Testis (tissue), 3 donors: Measurements from ENCODE around the gene CFAP299. TPM values are rescaled to one million over a fixed set of nuclear protein-coding genes. Genes with fewer than 3 reads are reported as not detected.

Experiments
- DNase-seq: peaks from one replicate; pipeline ENCODE4 v3.0.0-alpha.2; 2019
- H3K27ac ChIP-seq, 2 donors: fragments of 200-600 bp; sonication (generic); one replicate each; pipeline ENCODE4 v1.5.1; 2019
- H3K27me3 ChIP-seq: fragments of 200-600 bp; sonication (generic); one replicate; pipeline ENCODE4 v1.5.1; 2019
- H3K36me3 ChIP-seq: fragments of 200-600 bp; sonication (generic); one replicate; pipeline ENCODE4 v1.5.1; 2017; ENCODE audit warnings: low read depth; ENCODE audit errors: missing control alignments
- H3K4me1 ChIP-seq: fragments of 200-600 bp; sonication (generic); one replicate; pipeline ENCODE4 v1.5.1; 2019
- H3K4me3 ChIP-seq, 2 donors: fragments of 200-600 bp; sonication (generic); one replicate each; pipeline ENCODE4 v1.5.1; 2017 to 2019
- H3K9me3 ChIP-seq: fragments of 200-600 bp; sonication (generic); one replicate; pipeline ENCODE4 v1.5.1; 2017
- CTCF ChIP-seq, 3 experiments: fragments of 450-650 bp in 2 of 3; fragments of 200-600 bp in 1 of 3; sonication (generic) in 1 of 3; IDR thresholded peaks; one replicate each; pipeline ENCODE4 v1.5.1; 2016 to 2019; ENCODE audit warnings: antibody characterized with exemption in 3 of 3, mild to moderate bottlenecking in 2 of 3, moderate library complexity in 1 of 3
- POLR2A ChIP-seq: fragments of 450-650 bp; IDR thresholded peaks from one replicate; pipeline ENCODE4 v1.6.1; 2017; ENCODE audit warnings: antibody characterized with exemption, mild to moderate bottlenecking, moderate library complexity
- WGBS, 2 donors: methylation state at CpG; one replicate each; pipeline ENCODE4 v1.1.5; 2018; 5-methylcytosine and 5-hydroxymethylcytosine counted together
- intact Hi-C: fragments of 100-400 bp; cut with DNase I; formaldehyde crosslinking; loops from one replicate; pipeline ENCODE4 v1.15.1; 2023; ENCODE audit warnings: low total_unique reads
- polyA plus RNA-seq: library from polyadenylated mRNA; stranded (reverse); fragments of 350-450 nt; fragmentation: Illumina TruSeq; extraction: RNeasy Lipid Tissue Mini Kit (QIAGEN cat#74804); gene quantifications from one replicate; pipeline ENCODE4 v1.2.3, GENCODE V29; 2014; ENCODE audit warnings: low read depth, low replicate concordance; ENCODE audit not compliant: insufficient read depth
- total RNA-seq, 2 donors: library from RNA; depleted of rRNA; stranded (reverse); fragments of >200 nt; gene quantifications; one replicate each; pipeline ENCODE4 v1.2.3, GENCODE V29; 2016

The CFAP299 gene
- total and polyA plus RNA-seq, 3 donors from 2014 or later: 18.1 to 51.9 (median 21.4) TPM

- TF ChIP-seq CTCF (IDR thresholded peaks at IDR 0.05): no peak
- no peak for TF ChIP-seq POLR2A
- Histone ChIP-seq H3K4me1 (no peaks in the 10 kb centered on the region), H3K9me3 (no peaks in the 10 kb centered on the region), H3K4me3 (no peak overlapping the region), H3K27ac (no peak overlapping the region), H3K27me3 (no peaks in the 10 kb centered on the region), H3K36me3 (no peaks in the 10 kb centered on the region)
- WGBS, 2 donors: 76% methylated on average over 3 of the region's 3 CpGs
- DNase-seq: no peak
- intact Hi-C loops: no loop called here
Measured at GRCh38 chr4:80539190-80539589, 203.7 kb downstream of the CFAP299 start.

- Histone ChIP-seq H3K36me3 (no peaks in the 10 kb centered on the region), H3K4me1 (no peaks in the 10 kb centered on the region), H3K4me3 (no peak overlapping the region), H3K27me3 (no peaks in the 10 kb centered on the region), H3K27ac (no peak overlapping the region), H3K9me3 (no peaks in the 10 kb centered on the region)
- TF ChIP-seq POLR2A: no peak
- TF ChIP-seq CTCF (IDR thresholded peaks at IDR 0.05): no peak
- 69 to 81% methylated on average over 1 of the region's 1 CpG for WGBS, 2 donors
- DNase-seq: no peak
- intact Hi-C loops: no loop called here
Measured at GRCh38 chr4:80540349-80540748, 204.8 kb downstream of the CFAP299 start.

GRCh38 chr4:80540785-80541469 is 205.4 kb downstream of the CFAP299 start:
- Histone ChIP-seq H3K27ac (no peak overlapping the region), H3K27me3 (no peaks in the 10 kb centered on the region), H3K9me3 (no peaks in the 10 kb centered on the region), H3K4me3 (no peak overlapping the region), H3K36me3 (no peaks in the 10 kb centered on the region), H3K4me1 (no peaks in the 10 kb centered on the region)
- DNase-seq: no peak
- no peak for TF ChIP-seq CTCF (IDR thresholded peaks at IDR 0.05)
- no peak for TF ChIP-seq POLR2A
- WGBS, 2 donors: 71 to 84% methylated on average over 5 of the region's 5 CpGs
- intact Hi-C loops: no loop called here

GRCh38 chr4:80542747-80543146 is 207.2 kb downstream of the CFAP299 start:
- TF ChIP-seq CTCF (IDR thresholded peaks at IDR 0.05): no peak
- no peak for TF ChIP-seq POLR2A
- H3K27ac ChIP-seq: no peak overlapping the region
- no peaks in the 10 kb centered on the region for H3K36me3 ChIP-seq
- DNase-seq: no peak
- H3K9me3 ChIP-seq: no peaks in the 10 kb centered on the region
- no peaks in the 10 kb centered on the region for H3K27me3 ChIP-seq
- no peak overlapping the region for H3K4me3 ChIP-seq
- 98 to 100% methylated on average over 2 of the region's 2 CpGs for WGBS, 2 donors
- H3K4me1 ChIP-seq: no peaks in the 10 kb centered on the region
- intact Hi-C loops: no loop called here

- Histone ChIP-seq H3K9me3 (no peaks in the 10 kb centered on the region), H3K36me3 (no peaks in the 10 kb centered on the region), H3K4me1 (no peaks in the 10 kb centered on the region), H3K27me3 (no peaks in the 10 kb centered on the region), H3K27ac (no peak overlapping the region), H3K4me3 (no peak overlapping the region)
- TF ChIP-seq CTCF (IDR thresholded peaks at IDR 0.05): no peak
- TF ChIP-seq POLR2A: no peak
- DNase-seq: no peak
- intact Hi-C loops: no loop called here
- WGBS, 2 donors: 86 to 93% methylated on average over 3 of the region's 3 CpGs
Measured at GRCh38 chr4:80560337-80560736, 224.8 kb downstream of the CFAP299 start.
